ENCODE data around the gene ZNF597.

GRCh38 chr16:3488801-3489200 lies 45.5 kb upstream of the ZNF597 start:
- no peak for TF ChIP-seq POLR2A (IDR thresholded peaks at IDR 0.05; ENCODE audit: borderline replicate concordance, extremely low read depth, insufficient read depth, insufficient read length)
- TF ChIP-seq REST (IDR thresholded peaks at IDR 0.05; ENCODE audit: low read depth): no peak
- TF ChIP-seq ZFX (IDR thresholded peaks at IDR 0.05): no peak
- no peak for TF ChIP-seq CTCF (IDR thresholded peaks at IDR 0.05 in 2 of 3, conservative IDR thresholded peaks at IDR 0.05 in 1 of 3; ENCODE audit: borderline replicate concordance in 1 of 3, insufficient read depth in 1 of 3, low read depth in 2 of 3, low read length in 2 of 3)
- no peak for TF ChIP-seq MAX (IDR thresholded peaks at IDR 0.05)
- no peak for TF ChIP-seq SIN3A (IDR thresholded peaks at IDR 0.05; ENCODE audit: low read depth)
- TF ChIP-seq SP1 (IDR thresholded peaks at IDR 0.05; ENCODE audit: low read depth): no peak
- no peak for TF ChIP-seq ZNF274 (IDR thresholded peaks at IDR 0.05; ENCODE audit: low read depth, low read length)
- no peak for TF ChIP-seq EZH2 (IDR thresholded peaks at IDR 0.05)
